ENCODE results near the gene WDR83.
"Not testable (repeated sequence)": the region's sequence is repeated elsewhere in the genome, so short reads cannot be mapped to it uniquely, and the experiment has no call there.

GRCh38 chr19:12713304-12713703 is 46.7 kb downstream of the WDR83 start:
- not testable (repeated sequence) for TF ChIP-seq EZH2 (IDR thresholded peaks at IDR 0.05; ENCODE audit: insufficient read depth, poor library complexity, severe bottlenecking); EZH2phosphoT487 (IDR thresholded peaks at IDR 0.05; ENCODE audit: insufficient read depth, low read depth)
